ENCODE measurements around the gene SERPINB12.

SERPINB12 gene, protein sequence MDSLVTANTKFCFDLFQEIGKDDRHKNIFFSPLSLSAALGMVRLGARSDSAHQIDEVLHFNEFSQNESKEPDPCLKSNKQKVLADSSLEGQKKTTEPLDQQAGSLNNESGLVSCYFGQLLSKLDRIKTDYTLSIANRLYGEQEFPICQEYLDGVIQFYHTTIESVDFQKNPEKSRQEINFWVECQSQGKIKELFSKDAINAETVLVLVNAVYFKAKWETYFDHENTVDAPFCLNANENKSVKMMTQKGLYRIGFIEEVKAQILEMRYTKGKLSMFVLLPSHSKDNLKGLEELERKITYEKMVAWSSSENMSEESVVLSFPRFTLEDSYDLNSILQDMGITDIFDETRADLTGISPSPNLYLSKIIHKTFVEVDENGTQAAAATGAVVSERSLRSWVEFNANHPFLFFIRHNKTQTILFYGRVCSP

GRCh38 chr18:63542069-63542468, at the start of gene SERPINB12:
Gene SERPINB12 (plus strand): TSS chr18:63542369. CDS start chr18:63556160, 13,791 bp downstream.
- no peak for DNase-seq

DNA sequence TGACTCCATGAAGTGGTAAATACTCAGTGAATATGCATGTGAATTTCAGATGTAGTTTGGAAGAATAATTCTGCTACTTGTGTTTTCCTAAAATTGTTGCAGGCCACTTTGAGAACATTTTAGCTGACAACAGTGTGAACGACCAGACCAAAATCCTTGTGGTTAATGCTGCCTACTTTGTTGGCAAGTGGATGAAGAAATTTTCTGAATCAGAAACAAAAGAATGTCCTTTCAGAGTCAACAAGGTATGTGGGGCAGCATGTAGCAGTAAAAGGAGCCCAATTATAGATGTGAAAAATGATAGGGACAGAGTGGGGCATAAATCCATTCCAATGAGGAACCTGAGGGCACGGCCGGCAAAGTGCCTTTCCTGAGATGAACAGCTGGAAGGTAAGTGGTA, 49.3 kb upstream of the SERPINB12 start:
- DNase-seq: no peak

- DNase-seq: no peak
These were observed 46.5 kb upstream of the SERPINB12 start for GRCh38 chr18:63495675-63496074.

DNA sequence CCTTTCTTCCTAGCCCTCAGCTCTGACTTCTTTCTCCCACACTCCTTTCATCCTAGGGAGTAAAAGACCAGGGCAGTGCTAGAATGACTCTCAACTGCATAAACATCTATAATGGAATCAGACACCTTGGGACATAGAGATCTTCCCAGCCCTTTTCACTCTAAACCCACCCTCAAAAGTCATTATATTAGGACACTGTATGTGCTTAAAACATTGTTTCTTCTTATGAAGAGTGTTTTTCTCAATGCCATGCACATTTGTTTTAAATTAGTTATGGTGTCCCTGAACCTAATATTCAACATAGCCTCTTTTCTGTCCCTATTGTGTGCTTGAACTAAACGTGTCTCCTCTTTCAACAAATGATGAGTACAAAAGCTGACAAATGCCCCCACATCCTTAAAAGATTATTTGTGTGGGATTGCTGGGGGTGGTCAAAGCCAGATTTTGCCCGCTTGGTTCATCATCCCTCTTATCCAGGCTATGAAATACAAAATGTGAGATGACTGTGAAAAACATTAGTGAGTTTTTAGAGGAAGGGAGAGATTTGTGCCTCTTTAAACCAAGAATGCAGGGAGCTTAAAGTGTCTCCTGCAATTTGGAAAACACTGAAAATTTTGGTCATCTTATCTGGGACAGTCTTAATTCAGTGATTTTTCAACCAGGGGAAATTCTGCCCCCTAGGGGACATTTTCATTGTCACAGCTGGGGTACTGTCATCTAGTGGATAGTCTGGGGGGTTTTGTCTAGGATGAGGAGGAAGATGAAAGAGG, 36.4 kb upstream of the SERPINB12 start:
- DNase-seq: no peak

- no peak for DNase-seq
These were observed 35.9 kb upstream of the SERPINB12 start for GRCh38 chr18:63506336-63506646.

DNA sequence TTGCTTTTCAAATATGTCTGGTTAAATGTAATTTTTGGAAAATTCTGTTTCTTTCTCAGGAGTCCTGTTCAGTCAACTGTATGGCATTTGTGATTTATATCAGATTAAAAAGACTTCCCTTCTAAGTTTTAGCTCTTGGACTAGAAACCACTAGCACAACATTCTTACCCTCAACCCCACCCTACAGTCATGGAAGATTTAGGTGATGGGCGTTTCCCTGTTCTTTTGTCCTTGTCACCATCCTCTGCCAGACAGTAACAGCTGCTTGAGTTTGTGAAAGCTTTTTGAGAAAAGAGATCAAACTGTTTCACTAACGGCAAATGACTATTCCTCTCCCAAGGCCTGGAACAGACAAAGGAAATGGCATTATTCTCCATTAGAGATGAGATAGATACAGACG, 33.6 kb upstream of the SERPINB12 start:
- DNase-seq: no peak

GRCh38 chr18:63511285-63511684, 30.9 kb upstream of the SERPINB12 start:
- DNase-seq: no peak

- DNase-seq: no peak
These were observed 27.8 kb upstream of the SERPINB12 start for GRCh38 chr18:63514326-63514725.

GRCh38 chr18:63514888-63515678, 27.1 kb upstream of the SERPINB12 start:
- DNase-seq: no peak

DNA sequence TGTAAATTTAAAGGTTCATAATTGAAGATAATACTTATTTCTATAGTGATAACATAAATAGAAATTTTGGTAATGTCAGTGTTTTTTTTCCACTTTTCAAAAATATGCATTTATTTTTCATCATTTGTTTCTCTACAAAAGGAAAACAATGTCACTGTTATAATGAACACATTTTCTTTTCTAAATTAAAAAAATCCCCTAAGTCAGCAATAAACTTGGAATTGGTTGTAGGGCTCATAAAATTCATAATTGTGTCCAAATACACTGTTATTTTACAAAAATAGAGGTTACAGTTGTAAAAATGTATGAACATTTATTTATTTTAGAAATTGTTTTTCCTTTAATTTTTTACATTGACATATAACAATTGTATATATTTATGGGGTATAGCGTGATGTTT, 26.4 kb upstream of the SERPINB12 start:
- DNase-seq: no peak

- peak; percentile 16 for DNase-seq
These were observed 23.8 kb upstream of the SERPINB12 start for GRCh38 chr18:63518178-63519012.

DNA sequence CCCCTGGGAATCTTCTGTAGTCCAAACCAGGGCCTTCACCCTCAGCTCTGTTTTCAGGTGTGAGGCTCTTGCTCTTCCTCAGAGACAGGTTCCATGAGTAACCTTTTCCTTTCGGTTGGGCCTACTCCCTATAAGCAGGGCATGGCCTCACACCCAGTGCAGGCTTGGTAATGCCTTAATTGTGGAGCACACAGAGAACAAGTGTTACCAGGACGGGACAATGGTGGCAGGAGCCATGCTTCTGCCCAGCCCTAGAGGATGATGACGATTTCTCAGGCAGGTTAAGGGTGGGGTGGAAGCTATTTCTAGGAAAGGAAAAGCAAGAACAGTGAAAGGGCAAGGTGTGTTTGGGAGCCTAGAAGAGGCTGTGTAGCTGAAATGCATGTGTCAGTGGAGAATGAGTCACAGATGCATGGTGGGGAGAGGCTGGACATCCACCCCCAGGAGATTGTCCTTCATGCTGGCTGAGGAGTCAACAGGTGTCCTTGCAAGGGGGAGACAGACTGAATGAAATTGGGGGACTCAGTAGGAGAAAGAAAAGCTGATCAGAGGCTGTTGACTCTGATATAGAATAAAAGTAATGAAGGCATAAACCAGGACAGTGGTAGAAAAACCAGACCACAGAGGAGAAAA, 22.0 kb upstream of the SERPINB12 start:
- DNase-seq: no peak

- no peak for DNase-seq
These were observed 18.5 kb upstream of the SERPINB12 start for GRCh38 chr18:63523660-63524059.

DNA sequence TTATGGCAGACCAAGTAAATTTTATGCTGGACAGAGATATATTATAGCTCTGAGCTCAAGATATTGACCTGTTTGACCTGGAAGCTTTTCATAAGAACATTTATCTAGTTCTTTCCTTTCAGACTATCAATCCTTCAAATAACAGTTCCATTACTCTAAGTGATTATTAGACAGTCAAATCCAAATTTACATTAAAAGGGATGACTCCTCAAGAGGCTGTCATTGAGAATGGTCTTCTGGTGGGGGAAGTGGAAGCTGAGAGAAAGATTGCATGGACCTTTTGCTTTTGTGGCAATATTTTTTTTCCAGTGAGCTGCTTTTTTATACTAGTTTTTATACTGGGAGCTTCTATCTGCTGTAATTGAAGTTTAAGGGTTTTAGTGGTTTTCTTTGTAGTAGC, 14.9 kb upstream of the SERPINB12 start:
- no peak for DNase-seq

DNA sequence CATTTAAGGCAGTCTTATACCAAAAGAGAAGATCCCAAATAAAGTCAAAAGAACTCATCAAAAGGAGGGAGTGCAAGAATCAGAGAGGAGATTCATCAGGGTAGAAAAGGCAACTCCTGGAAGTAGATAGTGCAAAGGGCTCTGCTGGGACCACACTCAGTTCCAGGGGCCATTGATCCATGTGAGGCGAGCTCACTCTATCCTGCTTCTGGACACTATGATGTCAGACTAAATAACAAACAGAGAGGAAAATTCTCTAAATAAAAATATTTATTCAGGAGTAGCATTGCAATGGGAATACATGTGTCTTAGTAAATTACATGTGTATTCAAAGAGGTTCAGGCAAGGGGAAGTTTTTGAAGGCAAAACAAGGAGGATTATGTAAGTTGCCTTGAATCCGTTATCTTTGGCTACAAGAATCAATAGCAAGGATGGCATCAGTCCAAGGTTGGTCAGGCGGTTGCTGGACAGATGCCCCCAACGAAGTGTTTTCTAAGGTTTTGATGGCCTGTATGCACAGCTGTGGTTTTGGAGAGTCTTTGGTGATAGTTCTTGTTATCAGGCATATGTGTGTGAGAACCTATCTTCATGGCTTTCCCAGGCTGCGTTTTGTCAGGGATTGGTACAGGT, 13.2 kb upstream of the SERPINB12 start:
- no peak for DNase-seq

DNA sequence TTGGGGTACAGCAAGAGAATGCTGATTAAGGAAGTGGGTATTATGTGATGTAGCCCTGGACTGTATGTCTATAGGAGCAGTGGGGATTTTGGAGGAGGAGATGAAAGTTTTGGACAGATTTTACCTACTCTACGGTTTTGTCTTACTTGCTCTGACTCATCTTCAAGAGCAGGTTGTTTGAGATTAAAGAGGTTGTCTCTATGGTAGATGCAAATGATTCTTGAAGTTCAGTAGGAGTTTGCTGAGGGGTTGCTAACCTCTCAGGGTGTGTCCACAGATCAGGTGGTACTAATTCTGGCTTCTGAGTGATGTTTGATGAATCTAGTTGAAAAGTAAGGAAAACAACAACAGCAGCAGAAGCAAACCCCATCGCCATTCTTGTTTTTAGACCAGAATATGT, 9.7 kb upstream of the SERPINB12 start:
- DNase-seq: no peak

DNA sequence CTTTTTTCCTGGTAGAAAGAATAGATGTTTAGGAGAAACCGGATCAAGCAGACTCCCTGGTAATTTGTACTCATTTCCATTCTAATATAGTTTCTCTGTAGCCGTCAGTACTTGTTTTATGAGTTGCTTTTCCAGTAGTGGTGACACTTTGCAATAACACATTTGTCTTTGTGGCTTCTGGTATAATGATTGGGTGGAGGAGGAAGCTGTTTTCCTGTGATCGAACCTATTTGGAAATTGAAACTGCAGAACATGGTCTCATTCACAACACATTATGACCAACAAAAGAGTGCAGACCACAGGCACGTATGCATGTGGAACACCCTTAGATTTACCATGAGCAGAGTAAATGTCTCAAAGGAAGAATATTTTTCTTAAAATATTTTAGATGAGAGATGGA, 7.6 kb upstream of the SERPINB12 start:
- no peak for DNase-seq

GRCh38 chr18:63539904-63540510, 2.2 kb upstream of the SERPINB12 start:
- no peak for DNase-seq

DNA sequence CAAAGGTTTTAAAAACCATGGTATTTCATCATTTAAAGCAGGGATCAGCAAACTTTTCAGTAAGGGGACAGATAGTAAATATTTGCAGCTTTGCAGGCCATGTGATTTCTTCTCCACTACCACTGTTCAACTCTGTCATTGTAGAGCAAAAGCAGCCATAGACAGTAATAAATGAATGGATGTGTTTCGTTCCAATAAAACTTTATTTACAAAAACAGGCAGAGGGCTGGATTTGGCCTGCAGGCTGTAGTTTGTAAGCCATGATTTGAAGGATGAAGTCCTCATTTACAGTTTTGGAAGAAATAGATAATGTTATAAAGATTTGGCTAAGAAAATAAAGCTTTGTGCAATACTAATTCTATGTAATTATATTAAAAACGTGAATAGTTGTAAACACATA, 1.8 kb downstream of the SERPINB12 start:
- DNase-seq: no peak

DNA sequence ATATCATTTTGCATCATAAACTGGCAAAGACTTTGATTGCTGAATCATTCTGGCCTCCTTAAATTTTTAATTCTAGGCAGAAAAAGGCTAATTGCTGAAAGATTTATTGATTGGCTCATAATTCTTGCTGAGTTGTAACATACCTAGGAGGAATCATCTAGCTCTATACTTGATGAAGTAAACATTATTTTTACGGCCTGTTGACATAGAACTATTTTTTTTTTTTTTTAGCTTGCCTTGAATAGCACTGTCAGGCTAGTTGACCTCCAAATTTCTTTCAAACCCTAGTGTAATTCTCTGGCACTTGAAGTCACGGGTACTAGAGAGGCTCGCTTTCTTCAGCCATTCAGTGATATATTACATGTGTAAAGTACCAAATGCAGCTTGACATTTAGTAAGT, 2.8 kb downstream of the SERPINB12 start:
- DNase-seq: no peak

DNA sequence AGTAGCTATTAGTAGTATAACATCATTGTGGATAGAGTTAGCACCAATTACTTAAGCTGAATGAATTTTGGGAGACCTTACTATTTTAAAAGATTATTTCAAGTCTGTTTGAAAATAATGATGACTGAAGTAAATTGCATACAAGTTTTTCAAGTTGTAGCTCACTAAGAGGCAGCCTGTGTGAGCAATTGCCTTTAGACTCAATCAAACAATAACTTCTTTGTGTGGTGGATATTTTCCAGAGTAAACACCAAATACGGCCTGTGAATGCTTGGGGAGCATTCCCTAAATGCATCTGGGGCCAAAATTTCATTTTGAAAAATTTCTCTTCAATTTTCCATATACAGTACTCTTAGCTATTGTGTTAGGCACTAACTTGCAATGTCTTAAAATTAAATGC, 7.9 kb downstream of the SERPINB12 start:
- DNase-seq: no peak
